Endometrium (tissue), 2 donors: ENCODE measurements around the gene TBC1D5.
"Not testable (repeated sequence)": the region's sequence is repeated elsewhere in the genome, so short reads cannot be mapped to it uniquely, and the experiment has no call there.

Experiments
- FAIRE-seq: peaks from 2 replicates; lab custom pipeline; 2012; peaks lifted over from hg19 to GRCh38; lab: Jason Lieb, UNC
- donor health status: control.
- donor health status: control.

TBC1D5 gene

GRCh38 chr3:17747890-17748247 is 5.4 kb upstream of the TBC1D5 start:
- no peak for FAIRE-seq

- no peak for FAIRE-seq
Observed at GRCh38 chr3:17747174-17747889, 4.9 kb upstream of the TBC1D5 start.

DNA sequence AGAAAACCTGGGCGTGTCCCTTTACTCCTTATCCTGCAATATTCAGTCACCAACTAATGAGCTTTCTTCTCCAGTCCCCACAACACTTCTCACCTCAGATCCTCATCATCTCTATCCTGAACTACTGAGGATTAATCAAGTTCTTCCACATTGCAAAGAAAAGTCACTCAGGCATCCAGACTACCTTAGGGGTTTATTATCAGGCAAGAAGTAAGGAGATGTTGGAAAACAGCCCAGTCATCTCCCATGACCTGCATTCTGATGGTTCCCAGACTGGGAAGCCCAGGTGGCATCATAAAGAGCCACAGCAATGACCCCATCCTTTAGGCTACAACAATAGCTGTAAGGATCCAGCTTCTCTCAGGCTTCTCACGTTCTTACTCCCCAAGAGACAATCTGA is 3.5 kb upstream of the TBC1D5 start:
- FAIRE-seq = no peak

GRCh38 chr3:17745301-17745700 is 2.9 kb upstream of the TBC1D5 start:
- FAIRE-seq = no peak

- FAIRE-seq = no peak
Observed at GRCh38 chr3:17744693-17745092, 2.3 kb upstream of the TBC1D5 start.

GRCh38 chr3:17743658-17743995 is 1.2 kb upstream of the TBC1D5 start:
- FAIRE-seq = no peak

GRCh38 chr3:17742880-17743657 is 638 bp upstream of the TBC1D5 start:
- no peak for FAIRE-seq

DNA sequence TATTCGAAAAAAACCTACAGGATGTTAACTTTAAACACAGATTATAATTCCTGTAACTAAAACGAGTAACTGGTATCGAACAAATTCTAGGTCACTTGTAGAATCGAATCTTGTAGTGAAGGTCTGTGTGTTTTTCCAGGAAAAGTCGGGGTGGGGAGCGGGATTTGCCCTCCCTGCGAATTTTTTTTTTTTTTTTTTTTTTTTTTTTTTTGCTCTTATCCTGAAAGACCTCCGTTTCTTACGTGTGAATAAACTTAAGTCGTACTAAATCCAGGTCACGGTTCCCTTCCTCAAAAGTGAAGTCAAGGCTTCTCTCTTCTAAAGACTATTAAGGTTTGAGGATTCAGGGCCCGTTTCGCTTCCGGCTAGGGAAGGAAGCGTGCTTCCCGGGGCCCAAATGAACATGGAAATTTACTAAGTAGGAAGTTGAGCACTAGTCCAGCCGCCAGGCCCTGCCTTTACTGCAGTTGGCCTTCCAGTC is 770 bp downstream of the TBC1D5 start:
- FAIRE-seq = no peak

DNA sequence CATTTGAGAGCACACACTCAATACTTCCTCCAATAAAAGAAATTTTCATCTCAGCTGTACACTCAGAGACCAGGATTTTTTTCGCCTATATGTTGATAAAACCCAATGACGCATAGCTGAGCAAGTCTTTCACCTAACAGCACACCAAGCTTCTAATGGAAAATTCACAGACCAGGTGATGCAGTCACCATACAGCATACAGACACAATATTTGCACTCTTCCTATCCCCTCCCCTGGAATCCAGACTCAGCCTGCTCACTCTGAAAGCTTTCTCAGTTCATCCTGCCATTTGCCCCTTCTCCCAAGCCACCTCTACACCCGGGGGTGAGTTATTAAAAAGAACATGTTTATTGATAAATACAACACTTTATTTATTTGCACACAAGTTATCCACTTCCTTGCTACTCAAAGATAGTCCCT is 1.7 kb downstream of the TBC1D5 start:
- FAIRE-seq = no peak

DNA sequence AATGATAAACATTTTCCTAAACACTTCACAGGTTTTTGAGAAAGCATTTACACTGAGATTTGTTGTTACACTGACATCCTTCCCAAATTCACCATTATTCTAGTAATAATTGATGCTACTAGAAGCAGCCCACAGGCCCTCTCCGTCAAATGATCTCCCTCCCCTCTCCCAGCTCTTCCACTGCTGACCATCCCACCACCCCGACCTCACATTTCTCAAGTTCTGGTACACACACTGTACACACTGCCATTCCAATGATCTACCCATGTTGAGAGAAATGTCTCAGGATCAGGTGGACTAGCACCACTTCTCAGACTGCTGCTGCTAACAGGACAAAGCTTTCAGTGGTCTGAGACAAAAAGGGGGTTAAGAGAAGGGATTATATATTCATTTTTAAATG is 3.5 kb downstream of the TBC1D5 start:
- no peak for FAIRE-seq

DNA sequence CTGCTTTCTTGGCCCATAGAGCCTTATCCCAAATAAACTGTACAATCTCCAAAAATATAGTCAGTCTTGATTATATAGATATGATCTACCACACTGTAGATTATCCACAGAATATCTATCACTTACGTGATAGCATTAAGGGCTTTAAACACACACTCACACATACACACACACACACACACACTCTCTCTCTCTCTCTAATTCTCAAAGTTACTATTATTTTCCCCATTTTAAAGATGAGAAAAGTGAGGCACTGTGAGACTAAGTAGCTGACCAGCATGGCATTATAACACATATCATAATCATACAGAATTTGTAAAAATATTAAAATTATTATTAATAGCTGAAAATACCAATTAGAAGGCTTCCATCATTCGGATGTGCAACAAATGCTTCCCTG is 4.2 kb downstream of the TBC1D5 start:
- no peak for FAIRE-seq

DNA sequence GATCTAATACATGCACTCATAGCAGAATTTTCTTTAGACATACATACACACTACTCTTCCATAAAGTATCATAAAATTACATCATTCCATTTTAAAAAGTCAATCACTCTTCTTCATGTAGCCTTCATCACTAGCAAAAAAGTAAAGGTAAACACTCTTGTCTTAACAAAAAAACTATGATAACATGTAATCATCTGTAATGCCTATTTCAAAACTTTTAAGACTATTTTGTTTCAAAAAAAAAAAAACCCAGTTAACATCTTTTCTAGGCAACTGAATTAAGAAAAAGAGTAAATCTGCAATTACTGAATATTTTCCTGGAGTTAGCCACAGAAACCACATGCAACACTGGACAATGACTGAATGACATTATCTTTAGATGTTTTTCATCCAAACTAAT is 4.8 kb downstream of the TBC1D5 start:
- no peak for FAIRE-seq

- FAIRE-seq = not testable (repeated sequence)
Observed at GRCh38 chr3:17735362-17735761, 7.1 kb downstream of the TBC1D5 start.

DNA sequence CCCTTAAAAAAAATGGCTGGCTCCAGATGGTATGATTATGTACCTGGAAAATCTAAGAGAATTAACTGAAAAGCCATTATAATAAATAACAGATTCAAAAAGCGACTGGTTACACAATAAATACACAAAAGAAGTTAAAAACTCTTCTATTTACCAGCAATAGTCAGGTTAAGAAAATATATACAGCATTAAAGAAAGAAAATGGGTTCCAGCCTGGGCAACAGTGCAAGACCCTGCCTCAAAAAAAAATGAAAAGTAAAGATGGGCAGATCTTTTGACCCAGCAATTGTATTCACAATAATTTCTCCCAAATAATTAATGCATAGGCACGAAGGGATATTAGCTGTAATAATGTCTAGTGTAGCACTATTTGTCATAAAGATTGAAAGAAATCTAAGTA is 8.7 kb downstream of the TBC1D5 start:
- no peak for FAIRE-seq

DNA sequence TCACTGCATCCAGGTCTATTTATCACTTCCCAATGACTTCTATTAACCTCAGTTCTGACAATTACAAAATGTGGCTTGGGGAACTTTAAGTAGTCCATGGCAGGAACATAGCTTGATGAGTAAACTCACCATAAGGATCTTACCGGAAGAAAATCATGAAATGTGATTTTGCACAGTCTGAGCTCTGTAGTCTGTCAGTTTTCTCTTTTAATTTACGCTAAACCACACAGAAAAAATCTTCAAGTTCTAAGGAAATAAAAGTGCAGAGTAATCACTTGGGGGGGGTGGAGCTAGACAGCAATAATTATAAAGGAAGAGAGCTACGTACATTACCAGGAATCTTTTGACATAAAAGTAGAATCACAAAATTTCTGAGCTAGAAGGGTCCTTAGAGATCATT is 9.2 kb downstream of the TBC1D5 start:
- FAIRE-seq = no peak

DNA sequence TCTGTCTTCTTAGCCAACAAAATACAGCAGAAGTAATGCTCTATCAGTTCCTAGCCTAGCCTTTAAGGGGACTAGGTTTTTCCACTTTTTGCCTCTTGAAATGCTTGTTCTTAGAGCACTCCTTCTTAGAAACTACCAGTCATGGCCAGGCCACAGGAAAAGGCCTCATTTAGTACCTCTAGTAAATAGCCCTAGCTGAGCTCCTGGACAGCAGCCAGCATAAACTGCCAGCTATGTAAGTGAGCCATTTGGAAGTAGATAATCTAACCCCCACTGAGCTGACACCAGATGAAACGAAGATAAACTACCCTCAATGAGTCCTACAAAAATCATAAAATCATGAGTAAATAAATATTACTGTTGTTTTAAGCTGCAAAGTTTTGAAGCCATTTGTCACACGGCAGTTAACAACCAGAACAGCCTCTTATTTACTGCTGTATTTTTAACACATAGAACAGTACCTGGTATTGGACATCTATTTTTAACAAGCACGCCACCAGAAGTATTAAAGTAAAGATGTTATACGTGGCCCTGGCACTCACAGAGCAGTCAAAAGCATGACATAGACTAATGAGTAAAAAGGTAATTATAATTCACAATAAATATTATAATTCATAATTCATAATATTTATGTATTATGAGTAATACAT is 12.0 kb downstream of the TBC1D5 start:
- no peak for FAIRE-seq

- no peak for FAIRE-seq
Observed at GRCh38 chr3:17726313-17726712, 16.1 kb downstream of the TBC1D5 start.

- FAIRE-seq = not testable (repeated sequence)
Observed at GRCh38 chr3:17725844-17726243, 16.6 kb downstream of the TBC1D5 start.

GRCh38 chr3:17724948-17725347 is 17.5 kb downstream of the TBC1D5 start:
- no peak for FAIRE-seq

DNA sequence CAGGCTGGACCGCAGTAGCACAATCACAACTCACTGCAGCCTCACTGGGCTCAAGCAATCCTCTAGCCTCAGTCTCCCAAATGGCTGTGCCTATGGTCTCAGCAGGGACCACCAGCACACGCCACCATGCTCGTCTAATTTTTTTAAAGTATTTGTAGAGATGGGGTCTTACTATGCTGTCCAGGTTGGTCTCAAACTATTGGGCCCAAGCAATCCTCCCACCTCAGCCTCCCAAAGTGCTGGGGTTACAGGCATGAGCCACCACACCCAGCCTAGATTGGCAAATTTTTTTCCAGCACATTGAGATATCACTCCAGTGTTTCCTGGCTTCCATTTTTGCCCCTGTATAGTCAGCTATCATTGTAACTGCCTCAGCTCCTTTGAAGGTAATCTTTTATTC is 18.3 kb downstream of the TBC1D5 start:
- no peak for FAIRE-seq

GRCh38 chr3:17717411-17717810 is 25.0 kb downstream of the TBC1D5 start:
- no peak for FAIRE-seq

DNA sequence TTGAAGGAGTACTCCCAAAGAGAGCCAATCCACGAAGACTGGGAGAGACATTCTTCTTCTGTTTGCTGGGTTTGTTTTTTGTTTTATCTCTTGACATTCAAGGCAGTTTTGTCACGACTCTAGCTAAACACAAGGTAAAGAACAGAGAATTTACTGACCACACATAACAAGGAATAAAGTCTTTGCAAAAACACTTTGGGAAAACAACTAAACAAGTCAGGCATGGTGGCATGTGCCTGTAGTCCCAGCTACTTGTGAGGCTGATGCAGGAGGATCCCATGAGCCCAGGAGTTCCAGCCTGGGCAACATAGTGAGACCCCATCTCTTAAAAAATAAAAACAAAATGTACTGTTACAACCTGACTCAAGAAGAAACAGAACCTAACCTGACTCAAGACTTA is 28.0 kb downstream of the TBC1D5 start:
- FAIRE-seq = no peak

DNA sequence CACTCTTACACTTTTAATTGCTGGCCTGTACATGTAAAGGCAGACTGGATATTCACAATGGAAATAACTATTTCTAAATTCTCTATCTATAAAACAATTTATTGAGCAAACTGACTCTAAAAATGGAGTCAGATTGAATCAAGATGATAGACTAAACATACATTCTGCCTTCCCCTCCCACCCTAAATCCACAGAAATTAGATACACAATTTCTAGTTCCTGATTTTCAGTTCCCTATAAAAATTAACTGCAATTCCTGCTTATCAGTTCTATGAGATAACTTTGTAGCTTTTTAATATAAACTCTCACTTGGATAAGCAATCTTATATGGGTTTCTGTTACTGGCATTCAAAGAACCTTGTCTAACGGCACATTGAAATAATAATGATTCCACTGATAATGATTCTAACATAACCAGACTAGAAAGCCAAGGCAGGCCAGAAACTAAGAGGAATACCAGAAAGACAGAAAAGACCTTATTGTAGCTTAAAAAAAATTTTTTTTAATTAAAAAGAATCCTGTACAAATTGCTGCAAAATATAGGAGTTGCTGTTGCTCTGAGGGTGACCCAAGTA is 33.1 kb downstream of the TBC1D5 start:
- no peak for FAIRE-seq
